Tibial nerve (tissue), 4 donors: ENCODE data around the gene NFKBIZ. TPM values are rescaled to one million over a fixed set of nuclear protein-coding genes. Genes with fewer than 3 reads are reported as not detected.

Experiments used
- DNase-seq, 2 donors: peaks; one replicate each; pipeline ENCODE4 v3.0.0-alpha.2; 2019; ENCODE audit warnings: low spot score in 2 of 2
- H3K27ac ChIP-seq, 4 donors: fragments of 200-600 bp; sonication (generic) in 3 of 4; one replicate each; pipeline ENCODE4 v1.5.1; 2017 to 2019; ENCODE audit warnings: mild to moderate bottlenecking in 1 of 4
- H3K27me3 ChIP-seq, 2 donors: fragments of 200-600 bp; sonication (generic) in 1 of 2; one replicate each; pipeline versions ENCODE4 v1.5.1 to v1.6.0; 2017 to 2019
- H3K36me3 ChIP-seq, 3 donors: fragments of 200-600 bp; sonication (generic); one replicate each; pipeline ENCODE4 v1.5.1; 2018 to 2019
- H3K4me1 ChIP-seq, 4 donors: fragments of 200-600 bp; sonication (generic) in 3 of 4; one replicate each; pipeline ENCODE4 v1.5.1; 2017 to 2019
- H3K4me3 ChIP-seq, 4 donors: fragments of 200-600 bp; sonication (generic) in 3 of 4; one replicate each; pipeline ENCODE4 v1.5.1; 2017 to 2019; ENCODE audit warnings: mild to moderate bottlenecking in 1 of 4, moderate library complexity in 1 of 4
- H3K9me3 ChIP-seq, 4 donors: fragments of 200-600 bp; sonication (generic) in 3 of 4; one replicate each; pipeline ENCODE4 v1.5.1; 2017 to 2019
- CTCF ChIP-seq, 5 experiments: fragments of 200-600 bp in 3 of 5; fragments of 450-650 bp in 2 of 5; sonication (generic) in 3 of 5; IDR thresholded peaks; one replicate each; pipeline ENCODE4 v1.5.1; 2016 to 2019; ENCODE audit warnings: antibody characterized with exemption in 5 of 5, mild to moderate bottlenecking in 3 of 5, moderate library complexity in 2 of 5
- EP300 ChIP-seq, 2 donors: sonication (generic); formaldehyde crosslinking; IDR thresholded peaks; one replicate each; pipeline ENCODE4 v1.6.1; 2017; ENCODE audit warnings: antibody characterized with exemption in 2 of 2, mild to moderate bottlenecking in 1 of 2
- POLR2A ChIP-seq, 2 donors: fragments of 450-650 bp; IDR thresholded peaks; one replicate each; pipeline ENCODE4 v1.6.1; 2017; ENCODE audit warnings: antibody characterized with exemption in 2 of 2, mild to moderate bottlenecking in 2 of 2, moderate library complexity in 2 of 2
- whole genome bisulfite sequencing, 2 donors: methylation state at CpG; one replicate each; pipeline ENCODE4 v1.1.5; 2018; 5-methylcytosine and 5-hydroxymethylcytosine counted together
- total RNA-seq, 4 donors: library from RNA; depleted of rRNA; stranded (reverse); fragments of >200 nt; gene quantifications; one replicate each; pipeline ENCODE4 v1.1.0, GENCODE V29; 2016

Gene NFKBIZ
- total RNA-seq, 4 donors from 2014 or later: 81.3 to 161 (median 95.1) TPM

DNA sequence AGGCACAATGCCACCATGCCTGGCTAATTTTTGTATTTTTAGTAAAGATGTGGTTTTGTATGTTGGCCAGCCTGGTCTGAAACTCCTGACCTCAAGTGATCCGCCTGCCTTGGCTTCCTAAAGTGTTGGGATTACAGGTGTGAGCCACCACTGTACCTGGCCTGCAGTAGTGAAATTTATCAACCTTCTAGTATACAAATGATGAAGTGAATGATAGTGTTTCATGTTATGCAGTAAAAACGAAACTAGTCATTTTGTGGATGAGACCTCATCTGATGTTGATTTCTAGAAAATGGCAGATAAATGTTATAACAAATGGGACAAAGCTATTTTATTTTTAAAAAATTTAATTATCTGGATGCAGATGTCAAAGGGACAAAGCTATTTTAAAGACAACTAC is 37.4 kb upstream of the NFKBIZ start:
- TF ChIP-seq POLR2A (IDR thresholded peaks at IDR 0.05) (no peak), CTCF (IDR thresholded peaks at IDR 0.05) (no peak), EP300 (IDR thresholded peaks at IDR 0.05) (no peak)
- Histone ChIP-seq H3K27ac (no peak overlapping the region), H3K4me1 (peaks cover 0 to 38% (median 3%) of the 10 kb centered on the region in 4 donors), H3K9me3 (no peaks in the 10 kb centered on the region), H3K36me3 (peaks cover 0 to 17% (median 0%) of the 10 kb centered on the region in 3 donors), H3K4me3 (no peak overlapping the region), H3K27me3 (no peaks in the 10 kb centered on the region)
- 91 to 96% methylated on average over 2 of the region's 2 CpGs for WGBS, 2 donors
- DNase-seq: no peak

- no peak for DNase-seq
- Histone ChIP-seq H3K9me3 (no peaks in the 10 kb centered on the region), H3K4me1 (peaks cover 0 to 38% (median 3%) of the 10 kb centered on the region in 4 donors), H3K27ac (no peak overlapping the region), H3K27me3 (no peaks in the 10 kb centered on the region), H3K4me3 (no peak overlapping the region), H3K36me3 (peaks cover 0 to 21% (median 0%) of the 10 kb centered on the region in 3 donors)
- TF ChIP-seq CTCF (IDR thresholded peaks at IDR 0.05): no peak
- TF ChIP-seq EP300 (IDR thresholded peaks at IDR 0.05): no peak
- TF ChIP-seq POLR2A (IDR thresholded peaks at IDR 0.05): no peak
Measured at GRCh38 chr3:101812895-101813294, 36.4 kb upstream of the NFKBIZ start.

GRCh38 chr3:101813817-101814440 is 35.4 kb upstream of the NFKBIZ start:
- H3K4me3 ChIP-seq: no peak overlapping the region
- H3K9me3 ChIP-seq: no peaks in the 10 kb centered on the region
- 74 to 75% methylated on average over 7 of the region's 7 CpGs for WGBS, 2 donors
- no peaks in the 10 kb centered on the region for H3K27me3 ChIP-seq
- peaks cover 0 to 37% (median 3%) of the 10 kb centered on the region in 4 donors for H3K4me1 ChIP-seq
- no peak for TF ChIP-seq EP300 (IDR thresholded peaks at IDR 0.05)
- peak; percentile 40 to 70 (median 45) for TF ChIP-seq CTCF (IDR thresholded peaks at IDR 0.05)
- TF ChIP-seq POLR2A (IDR thresholded peaks at IDR 0.05): no peak
- H3K36me3 ChIP-seq: peaks cover 0 to 28% (median 0%) of the 10 kb centered on the region in 3 donors
- H3K27ac ChIP-seq: no peak overlapping the region
- DNase-seq: no peak

- Histone ChIP-seq H3K27me3 (no peaks in the 10 kb centered on the region), H3K4me3 (no peak overlapping the region), H3K9me3 (no peaks in the 10 kb centered on the region), H3K27ac (no peak overlapping the region), H3K36me3 (peaks cover 0 to 29% (median 0%) of the 10 kb centered on the region in 3 donors), H3K4me1 (peaks cover 0 to 28% (median under 1%) of the 10 kb centered on the region in 4 donors)
- WGBS, 2 donors: 73 to 83% methylated on average over 3 of the region's 3 CpGs
- TF ChIP-seq POLR2A (IDR thresholded peaks at IDR 0.05) (no peak), CTCF (IDR thresholded peaks at IDR 0.05) (no peak), EP300 (IDR thresholded peaks at IDR 0.05) (no peak)
- DNase-seq: no peak
Measured at GRCh38 chr3:101814835-101815234, 34.5 kb upstream of the NFKBIZ start.

- no peak overlapping the region for H3K4me3 ChIP-seq
- TF ChIP-seq POLR2A (IDR thresholded peaks at IDR 0.05) (no peak), EP300 (IDR thresholded peaks at IDR 0.05) (no peak), CTCF (IDR thresholded peaks at IDR 0.05) (no peak)
- WGBS, 2 donors: 62 to 63% methylated on average over 4 of the region's 4 CpGs
- H3K27me3 ChIP-seq: no peaks in the 10 kb centered on the region
- H3K36me3 ChIP-seq: peaks cover 0 to 38% (median 0%) of the 10 kb centered on the region in 3 donors
- no peaks in the 10 kb centered on the region for H3K9me3 ChIP-seq
- DNase-seq: no peak
- H3K4me1 ChIP-seq: peaks cover 0 to 24% (median 0%) of the 10 kb centered on the region in 4 donors
- peak overlapping the region in 1 of 4 donors; percentile 0 for H3K27ac ChIP-seq
Measured at GRCh38 chr3:101816215-101817149, 32.8 kb upstream of the NFKBIZ start.
